ENCODE data around the gene CD46. TPM values are rescaled to one million over a fixed set of nuclear protein-coding genes. Genes with fewer than 3 reads are reported as not detected.
"Not testable (repeated sequence)": the region's sequence is repeated elsewhere in the genome, so short reads cannot be mapped to it uniquely, and the experiment has no call there.

CD46 gene
- total and polyA plus RNA-seq, 9 donors = 78.8 to 165 (median 121) TPM

DNA sequence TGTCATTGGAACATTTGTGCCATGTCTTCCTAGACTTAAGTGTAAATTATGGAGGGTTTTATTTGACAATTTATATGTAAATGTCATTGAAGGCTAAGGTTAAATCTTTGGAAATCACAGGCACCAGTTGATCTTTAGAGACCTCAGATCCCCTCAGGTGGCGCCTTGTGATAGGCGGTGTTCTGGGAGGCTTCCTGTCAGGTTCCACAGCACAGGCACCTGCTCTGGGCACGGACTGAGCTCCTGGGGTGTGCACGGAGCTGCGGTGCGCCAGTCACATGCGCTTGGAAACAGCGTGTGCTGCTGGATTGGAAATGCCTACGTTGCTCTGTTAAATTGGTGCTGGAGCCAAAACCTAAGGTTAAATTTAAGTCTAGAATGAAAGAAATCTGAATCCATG lies 12.1 kb downstream of the CD46 start:
- no peak for DNase-seq
- Histone ChIP-seq H3K9me3 (no peaks in the 10 kb centered on the region), H3K36me3 (no peaks in the 10 kb centered on the region), H3K4me3 (no peak overlapping the region), H3K27ac (no peak overlapping the region), H3K27me3 (no peaks in the 10 kb centered on the region), H3K4me1 (ENCODE audit: insufficient read depth) (no peaks in the 10 kb centered on the region)
- no peak for TF ChIP-seq CTCF (IDR thresholded peaks at IDR 0.05)
- TF ChIP-seq EP300 (IDR thresholded peaks at IDR 0.05) = no peak
- no peak for TF ChIP-seq POLR2A (IDR thresholded peaks at IDR 0.05)
- WGBS, 3 donors = 87 to 94% (median 87%) methylated on average over 9 of the region's 9 CpGs
- intact Hi-C loops (cut with DNase I) = no loop called here

GRCh38 chr1:207766569-207766968 lies 14.7 kb downstream of the CD46 start:
- no peak for TF ChIP-seq CTCF (IDR thresholded peaks at IDR 0.05)
- Histone ChIP-seq H3K4me3 (no peak overlapping the region), H3K4me1 (ENCODE audit: insufficient read depth) (no peaks in the 10 kb centered on the region), H3K27me3 (no peaks in the 10 kb centered on the region), H3K9me3 (no peaks in the 10 kb centered on the region), H3K36me3 (no peaks in the 10 kb centered on the region), H3K27ac (no peak overlapping the region)
- intact Hi-C loops (cut with DNase I) = no loop called here
- WGBS, 3 donors = 9 to 27% (median 9%) methylated on average over 1 of the region's 1 CpG
- no peak for DNase-seq

- H3K4me3 ChIP-seq; H3K27ac ChIP-seq; H3K4me1 ChIP-seq (ENCODE audit: insufficient read depth); H3K36me3 ChIP-seq; intact Hi-C loops (cut with DNase I); H3K9me3 ChIP-seq; DNase-seq; H3K27me3 ChIP-seq: not testable (repeated sequence)
- 95 to 99% (median 97%) methylated on average over 3 to 4 of the region's 4 CpGs for WGBS, 3 donors
Observed at GRCh38 chr1:207770514-207770913, 18.7 kb downstream of the CD46 start.

GRCh38 chr1:207776045-207776444 lies 24.2 kb downstream of the CD46 start:
- DNase-seq; intact Hi-C loops (cut with DNase I); H3K4me1 ChIP-seq (ENCODE audit: insufficient read depth); H3K9me3 ChIP-seq; H3K27ac ChIP-seq; H3K4me3 ChIP-seq; H3K36me3 ChIP-seq; H3K27me3 ChIP-seq: not testable (repeated sequence)
- WGBS, 3 donors = 78 to 83% (median 78%) methylated on average over 9 of the region's 9 CpGs

GRCh38 chr1:207777412-207777811 lies 25.6 kb downstream of the CD46 start:
- 95 to 98% (median 96%) methylated on average over 7 of the region's 7 CpGs for WGBS, 3 donors
- H3K4me1 ChIP-seq (ENCODE audit: insufficient read depth); intact Hi-C loops (cut with DNase I); H3K4me3 ChIP-seq; H3K36me3 ChIP-seq; H3K9me3 ChIP-seq; DNase-seq; H3K27ac ChIP-seq; H3K27me3 ChIP-seq: not testable (repeated sequence)

DNA sequence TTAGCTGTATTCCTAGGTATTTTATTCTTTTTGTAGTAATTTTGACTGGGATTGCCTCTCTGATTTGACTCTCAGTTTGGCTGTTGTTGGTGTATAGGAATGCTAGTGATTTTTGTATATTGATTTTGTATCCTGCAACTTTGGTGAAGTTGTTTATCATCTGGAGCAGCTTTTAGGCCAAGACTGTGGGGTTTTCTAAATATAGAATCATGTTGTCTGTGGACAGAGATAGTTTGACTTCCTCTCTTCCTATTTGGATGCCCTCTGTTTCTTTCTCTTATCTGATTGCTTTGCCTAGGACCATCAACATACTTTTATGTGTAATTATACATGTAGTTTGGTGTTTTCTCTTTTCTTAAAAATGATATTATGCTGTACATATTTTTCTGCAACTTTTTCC lies 27.2 kb downstream of the CD46 start:
- Histone ChIP-seq H3K27ac (no peak overlapping the region), H3K9me3 (no peaks in the 10 kb centered on the region), H3K36me3 (no peaks in the 10 kb centered on the region), H3K4me3 (no peak overlapping the region), H3K27me3 (no peaks in the 10 kb centered on the region), H3K4me1 (ENCODE audit: insufficient read depth) (no peaks in the 10 kb centered on the region)
- intact Hi-C loops (cut with DNase I) = no loop called here
- TF ChIP-seq POLR2A (IDR thresholded peaks at IDR 0.05) (no peak), EP300 (IDR thresholded peaks at IDR 0.05) (no peak), CTCF (IDR thresholded peaks at IDR 0.05) (no peak)
- DNase-seq = no peak

Data from ovary (tissue), 9 donors.